Keratinocyte (primary cell): Measurements from ENCODE around the gene C4orf50. TPM values are rescaled to one million over a fixed set of nuclear protein-coding genes. Genes with fewer than 3 reads are reported as not detected.

Experiments used
- DNase-seq: peaks from one replicate; pipeline ENCODE4 v3.0.0-alpha.2; 2011; ENCODE audit warnings: low read depth, missing footprints, low spot score
- FAIRE-seq: peaks from 2 replicates; lab custom pipeline; 2011; peaks lifted over from hg19 to GRCh38; lab: Jason Lieb, UNC
- H2AFZ ChIP-seq: 2 replicates; pipeline ENCODE4 v1.6.0; 2012; ENCODE audit warnings: low read length, control low read depth, inconsistent platforms; ENCODE audit not compliant: control insufficient read depth
- H3K27ac ChIP-seq: 2 replicates; pipeline ENCODE4 v1.5.1; 2011; ENCODE audit warnings: low read length; ENCODE audit not compliant: control insufficient read depth, insufficient read depth
- H3K27me3 ChIP-seq: 3 replicates; pipeline ENCODE4 v1.6.0; 2011; ENCODE audit warnings: low read length; ENCODE audit not compliant: control insufficient read depth, insufficient read depth; ENCODE audit errors: extremely low read depth
- H3K36me3 ChIP-seq, 2 experiments: 2 replicates in 1 of 2; 3 replicates in 1 of 2; pipeline ENCODE4 v1.5.1; 2011; ENCODE audit warnings: low read length in 2 of 2, mild to moderate bottlenecking in 1 of 2; ENCODE audit not compliant: control insufficient read depth in 2 of 2, insufficient read depth in 2 of 2; ENCODE audit errors: extremely low read depth in 1 of 2
- H3K4me1 ChIP-seq: 3 replicates; pipeline ENCODE4 v1.5.1; 2011; ENCODE audit warnings: low read length; ENCODE audit not compliant: control insufficient read depth, insufficient read depth; ENCODE audit errors: extremely low read depth
- H3K4me2 ChIP-seq: 3 replicates; pipeline ENCODE4 v1.6.0; 2011; ENCODE audit warnings: low read depth, low read length; ENCODE audit not compliant: control insufficient read depth, insufficient read depth; ENCODE audit errors: extremely low read depth
- H3K4me3 ChIP-seq, 3 experiments: fragments of 200-600 bp in 1 of 3; sonication (generic) in 1 of 3; 2 replicates in 2 of 3; 3 replicates in 1 of 3; pipeline ENCODE4 v1.5.1; 2011 to 2016; ENCODE audit warnings: low read length in 3 of 3, mild to moderate bottlenecking in 3 of 3, control low read depth in 2 of 3, inconsistent platforms in 1 of 3, low read depth in 1 of 3, mixed read lengths in 1 of 3, mixed run types in 1 of 3, moderate library complexity in 1 of 3; ENCODE audit not compliant: control insufficient read depth in 2 of 3, insufficient read depth in 2 of 3; ENCODE audit errors: extremely low read depth in 1 of 3
- H3K79me2 ChIP-seq: 2 replicates; pipeline ENCODE4 v1.6.0; 2012; ENCODE audit warnings: low read length; ENCODE audit not compliant: control insufficient read depth, insufficient read depth
- H3K9ac ChIP-seq: 3 replicates; pipeline ENCODE4 v1.6.0; 2011; ENCODE audit warnings: low read length; ENCODE audit not compliant: control insufficient read depth, insufficient read depth; ENCODE audit errors: extremely low read depth
- H3K9me1 ChIP-seq: 3 replicates; pipeline ENCODE4 v1.6.0; 2011; ENCODE audit warnings: low read length; ENCODE audit not compliant: control insufficient read depth, insufficient read depth; ENCODE audit errors: extremely low read depth
- H3K9me3 ChIP-seq: 2 replicates; pipeline ENCODE4 v1.5.1; 2012; ENCODE audit warnings: low read depth, low read length; ENCODE audit not compliant: control insufficient read depth
- H4K20me1 ChIP-seq: 3 replicates; pipeline ENCODE4 v1.6.0; 2011; ENCODE audit warnings: low read length; ENCODE audit not compliant: control insufficient read depth, insufficient read depth; ENCODE audit errors: extremely low read depth
- CTCF ChIP-seq, 3 experiments: IDR thresholded peaks in 1 of 3; conservative IDR thresholded peaks in 1 of 3; optimal IDR thresholded peaks in 1 of 3; 2 replicates in 2 of 3; 3 replicates in 1 of 3; pipeline versions ENCODE3 to v1.5.1; 2011; ENCODE audit warnings: low read length in 3 of 3, mild to moderate bottlenecking in 3 of 3, moderate library complexity in 2 of 3, control low read depth in 1 of 3, inconsistent platforms in 1 of 3; ENCODE audit not compliant: insufficient read depth in 2 of 3; ENCODE audit errors: extremely low read depth in 1 of 3
- EZH2 ChIP-seq: IDR thresholded peaks from one replicate; pipeline ENCODE4 v1.6.1; 2012; ENCODE audit warnings: inconsistent platforms, mild to moderate bottlenecking, low read length, moderate library complexity
- dilution Hi-C: fragments of 300-500 bp; cut with MboI; formaldehyde crosslinking; loops from one replicate; pipeline ENCODE4 v1.7.0; 2020; ENCODE audit warnings: low sequenced_read_pairs; ENCODE audit not compliant: extremely low pct_ligation_motif_present
- polyA plus RNA-seq, 5 experiments: library from polyadenylated mRNA; depleted of rRNA in 3 of 5; stranded (reverse) in 3 of 5; stranded (forward) in 1 of 5; unstranded in 1 of 5; fragments of >200 nt; gene quantifications; 1 replicate in 1 of 5; 2 replicates in 3 of 5; 3 replicates in 1 of 5; pipeline versions ENCODE4 v1.2.1 to v1.2.3, GENCODE V29; 2011 to 2012; ENCODE audit warnings: missing spikeins in 2 of 5, low read depth in 1 of 5, low replicate concordance in 1 of 5

Gene C4orf50
- polyA plus RNA-seq, 1 donor (not counting 4 experiments of a cell fraction or from before 2014, with no cell fraction given), result not detected

DNA sequence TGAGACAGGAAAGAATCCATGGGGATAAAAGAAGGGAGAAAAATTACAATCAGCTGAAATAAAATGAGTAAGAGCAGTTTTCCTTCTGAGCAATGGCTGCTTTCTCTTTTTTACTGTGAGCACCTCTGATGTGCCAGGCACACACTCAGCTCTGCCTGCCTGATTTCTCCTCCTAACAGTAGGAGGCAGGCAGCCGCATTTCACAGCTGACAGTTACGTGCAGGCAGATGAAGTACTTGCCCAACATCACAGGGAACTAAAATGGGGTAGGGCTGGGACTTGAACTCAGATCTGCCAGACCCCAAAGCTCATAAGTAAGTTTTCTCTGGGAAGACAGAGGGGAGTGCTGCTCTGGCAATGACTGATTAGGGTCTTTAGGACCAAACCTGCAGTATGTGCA is 54.6 kb downstream of the C4orf50 start:
- no peak for TF ChIP-seq EZH2
- TF ChIP-seq CTCF (optimal IDR thresholded peaks at IDR 0.05 in 1 of 3, IDR thresholded peaks at IDR 0.05 in 1 of 3, conservative IDR thresholded peaks at IDR 0.05 in 1 of 3; ENCODE audit: extremely low read depth in 1 of 3, insufficient read depth in 2 of 3, low read length in 3 of 3), result peak in 1 of 3 experiments; percentile 9
- DNase-seq (no peak), FAIRE-seq (no peak)
- H3K27me3 ChIP-seq, result no peaks in the 10 kb centered on the region
- H3K27ac ChIP-seq, result no peak overlapping the region
- no peak overlapping the region for H3K4me2 ChIP-seq
- H4K20me1 ChIP-seq, result no peaks in the 10 kb centered on the region
- H3K9ac ChIP-seq, result no peak overlapping the region
- no peaks in the 10 kb centered on the region for H3K9me1 ChIP-seq
- H3K9me3 ChIP-seq, result no peaks in the 10 kb centered on the region
- H3K4me1 ChIP-seq, result no peaks in the 10 kb centered on the region
- no peak overlapping the region for H2AFZ ChIP-seq
- H3K79me2 ChIP-seq, result no peaks in the 10 kb centered on the region
- H3K4me3 ChIP-seq, result no peak overlapping the region
- dilution Hi-C loops, result no loop called here
- H3K36me3 ChIP-seq, result no peaks in the 10 kb centered on the region

- no peak for DNase-seq
- Histone ChIP-seq H3K9me1 (no peaks in the 10 kb centered on the region), H3K27me3 (peaks cover under 1% of the 10 kb centered on the region), H3K79me2 (no peaks in the 10 kb centered on the region), H3K9me3 (no peaks in the 10 kb centered on the region), H3K4me2 (no peak overlapping the region), H3K27ac (no peak overlapping the region), H2AFZ (no peak overlapping the region), H3K36me3 (no peaks in the 10 kb centered on the region), H3K4me3 (no peak overlapping the region), H4K20me1 (no peaks in the 10 kb centered on the region), H3K4me1 (no peaks in the 10 kb centered on the region), H3K9ac (no peak overlapping the region)
- TF ChIP-seq EZH2 (no peak), CTCF (optimal IDR thresholded peaks at IDR 0.05 in 1 of 3, IDR thresholded peaks at IDR 0.05 in 1 of 3, conservative IDR thresholded peaks at IDR 0.05 in 1 of 3; ENCODE audit: extremely low read depth in 1 of 3, insufficient read depth in 2 of 3, low read length in 3 of 3) (no peak)
- dilution Hi-C loops, result no loop called here
- no peak for FAIRE-seq
Observed at GRCh38 chr4:5962416-5962815, 55.8 kb downstream of the C4orf50 start.
